Measurements from ENCODE around the gene SASH1. TPM values are rescaled to one million over a fixed set of nuclear protein-coding genes. Genes with fewer than 3 reads are reported as not detected.

SASH1 gene
- total and polyA plus RNA-seq, 2 of the 8 experiments (the other 6 are each of a cell fraction or from before 2014, with no cell fraction given) = 6.0 to 20.2 TPM

DNA sequence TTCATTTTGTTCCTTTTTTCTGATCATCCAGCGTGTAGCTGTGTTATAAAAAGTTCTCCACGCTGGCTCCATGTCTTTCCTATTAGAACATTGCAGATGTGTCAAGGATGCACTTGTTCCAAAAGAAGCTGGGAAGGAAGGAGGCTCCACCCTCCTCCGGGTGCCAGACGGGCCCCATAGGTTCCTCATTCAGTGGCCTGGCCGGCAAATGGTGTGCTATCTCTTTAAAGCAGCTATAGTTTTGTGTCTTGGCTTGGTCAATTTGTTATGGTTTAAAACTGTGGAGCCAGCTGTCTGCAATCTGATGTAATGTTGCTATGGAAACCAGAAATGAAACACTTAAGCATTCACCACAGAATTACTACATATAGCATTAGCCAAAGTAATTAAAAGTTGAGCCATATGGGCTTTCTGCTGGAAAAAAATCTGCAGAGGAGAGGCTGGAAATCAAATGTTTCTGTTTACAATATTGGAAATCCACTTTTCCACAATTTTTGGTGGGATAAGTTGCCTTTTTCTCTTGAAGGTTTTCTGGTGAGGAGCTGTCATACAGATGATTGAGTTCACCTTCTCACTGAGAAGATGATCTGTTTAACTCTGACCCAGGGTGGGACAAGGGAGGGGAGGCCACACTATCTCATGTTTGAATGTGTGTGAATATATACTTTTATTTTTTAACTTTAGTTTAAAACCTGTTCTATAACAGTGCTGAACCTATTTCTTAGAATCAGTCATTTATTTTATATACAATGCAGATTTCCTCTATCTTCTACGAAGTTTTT, 167.4 kb downstream of the SASH1 start (continued):
- no peak for TF ChIP-seq KDM5A (IDR thresholded peaks at IDR 0.05; ENCODE audit: low read length)
- no peak for TF ChIP-seq CREB1 (IDR thresholded peaks at IDR 0.05)
- TF ChIP-seq, protein P1, sequence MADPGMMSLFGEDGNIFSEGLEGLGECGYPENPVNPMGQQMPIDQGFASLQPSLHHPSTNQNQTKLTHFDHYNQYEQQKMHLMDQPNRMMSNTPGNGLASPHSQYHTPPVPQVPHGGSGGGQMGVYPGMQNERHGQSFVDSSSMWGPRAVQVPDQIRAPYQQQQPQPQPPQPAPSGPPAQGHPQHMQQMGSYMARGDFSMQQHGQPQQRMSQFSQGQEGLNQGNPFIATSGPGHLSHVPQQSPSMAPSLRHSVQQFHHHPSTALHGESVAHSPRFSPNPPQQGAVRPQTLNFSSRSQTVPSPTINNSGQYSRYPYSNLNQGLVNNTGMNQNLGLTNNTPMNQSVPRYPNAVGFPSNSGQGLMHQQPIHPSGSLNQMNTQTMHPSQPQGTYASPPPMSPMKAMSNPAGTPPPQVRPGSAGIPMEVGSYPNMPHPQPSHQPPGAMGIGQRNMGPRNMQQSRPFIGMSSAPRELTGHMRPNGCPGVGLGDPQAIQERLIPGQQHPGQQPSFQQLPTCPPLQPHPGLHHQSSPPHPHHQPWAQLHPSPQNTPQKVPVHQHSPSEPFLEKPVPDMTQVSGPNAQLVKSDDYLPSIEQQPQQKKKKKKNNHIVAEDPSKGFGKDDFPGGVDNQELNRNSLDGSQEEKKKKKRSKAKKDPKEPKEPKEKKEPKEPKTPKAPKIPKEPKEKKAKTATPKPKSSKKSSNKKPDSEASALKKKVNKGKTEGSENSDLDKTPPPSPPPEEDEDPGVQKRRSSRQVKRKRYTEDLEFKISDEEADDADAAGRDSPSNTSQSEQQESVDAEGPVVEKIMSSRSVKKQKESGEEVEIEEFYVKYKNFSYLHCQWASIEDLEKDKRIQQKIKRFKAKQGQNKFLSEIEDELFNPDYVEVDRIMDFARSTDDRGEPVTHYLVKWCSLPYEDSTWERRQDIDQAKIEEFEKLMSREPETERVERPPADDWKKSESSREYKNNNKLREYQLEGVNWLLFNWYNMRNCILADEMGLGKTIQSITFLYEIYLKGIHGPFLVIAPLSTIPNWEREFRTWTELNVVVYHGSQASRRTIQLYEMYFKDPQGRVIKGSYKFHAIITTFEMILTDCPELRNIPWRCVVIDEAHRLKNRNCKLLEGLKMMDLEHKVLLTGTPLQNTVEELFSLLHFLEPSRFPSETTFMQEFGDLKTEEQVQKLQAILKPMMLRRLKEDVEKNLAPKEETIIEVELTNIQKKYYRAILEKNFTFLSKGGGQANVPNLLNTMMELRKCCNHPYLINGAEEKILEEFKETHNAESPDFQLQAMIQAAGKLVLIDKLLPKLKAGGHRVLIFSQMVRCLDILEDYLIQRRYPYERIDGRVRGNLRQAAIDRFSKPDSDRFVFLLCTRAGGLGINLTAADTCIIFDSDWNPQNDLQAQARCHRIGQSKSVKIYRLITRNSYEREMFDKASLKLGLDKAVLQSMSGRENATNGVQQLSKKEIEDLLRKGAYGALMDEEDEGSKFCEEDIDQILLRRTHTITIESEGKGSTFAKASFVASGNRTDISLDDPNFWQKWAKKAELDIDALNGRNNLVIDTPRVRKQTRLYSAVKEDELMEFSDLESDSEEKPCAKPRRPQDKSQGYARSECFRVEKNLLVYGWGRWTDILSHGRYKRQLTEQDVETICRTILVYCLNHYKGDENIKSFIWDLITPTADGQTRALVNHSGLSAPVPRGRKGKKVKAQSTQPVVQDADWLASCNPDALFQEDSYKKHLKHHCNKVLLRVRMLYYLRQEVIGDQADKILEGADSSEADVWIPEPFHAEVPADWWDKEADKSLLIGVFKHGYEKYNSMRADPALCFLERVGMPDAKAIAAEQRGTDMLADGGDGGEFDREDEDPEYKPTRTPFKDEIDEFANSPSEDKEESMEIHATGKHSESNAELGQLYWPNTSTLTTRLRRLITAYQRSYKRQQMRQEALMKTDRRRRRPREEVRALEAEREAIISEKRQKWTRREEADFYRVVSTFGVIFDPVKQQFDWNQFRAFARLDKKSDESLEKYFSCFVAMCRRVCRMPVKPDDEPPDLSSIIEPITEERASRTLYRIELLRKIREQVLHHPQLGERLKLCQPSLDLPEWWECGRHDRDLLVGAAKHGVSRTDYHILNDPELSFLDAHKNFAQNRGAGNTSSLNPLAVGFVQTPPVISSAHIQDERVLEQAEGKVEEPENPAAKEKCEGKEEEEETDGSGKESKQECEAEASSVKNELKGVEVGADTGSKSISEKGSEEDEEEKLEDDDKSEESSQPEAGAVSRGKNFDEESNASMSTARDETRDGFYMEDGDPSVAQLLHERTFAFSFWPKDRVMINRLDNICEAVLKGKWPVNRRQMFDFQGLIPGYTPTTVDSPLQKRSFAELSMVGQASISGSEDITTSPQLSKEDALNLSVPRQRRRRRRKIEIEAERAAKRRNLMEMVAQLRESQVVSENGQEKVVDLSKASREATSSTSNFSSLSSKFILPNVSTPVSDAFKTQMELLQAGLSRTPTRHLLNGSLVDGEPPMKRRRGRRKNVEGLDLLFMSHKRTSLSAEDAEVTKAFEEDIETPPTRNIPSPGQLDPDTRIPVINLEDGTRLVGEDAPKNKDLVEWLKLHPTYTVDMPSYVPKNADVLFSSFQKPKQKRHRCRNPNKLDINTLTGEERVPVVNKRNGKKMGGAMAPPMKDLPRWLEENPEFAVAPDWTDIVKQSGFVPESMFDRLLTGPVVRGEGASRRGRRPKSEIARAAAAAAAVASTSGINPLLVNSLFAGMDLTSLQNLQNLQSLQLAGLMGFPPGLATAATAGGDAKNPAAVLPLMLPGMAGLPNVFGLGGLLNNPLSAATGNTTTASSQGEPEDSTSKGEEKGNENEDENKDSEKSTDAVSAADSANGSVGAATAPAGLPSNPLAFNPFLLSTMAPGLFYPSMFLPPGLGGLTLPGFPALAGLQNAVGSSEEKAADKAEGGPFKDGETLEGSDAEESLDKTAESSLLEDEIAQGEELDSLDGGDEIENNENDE (IDR thresholded peaks at IDR 0.05; ENCODE audit: insufficient replicate concordance, low read length) = no peak
- TF ChIP-seq CBX8 (IDR thresholded peaks at IDR 0.05; ENCODE audit: borderline replicate concordance, low read depth, low read length) = no peak

Measured in H1 (cell line).